HCT116 (cell line): ENCODE results near the gene NFKBIZ. TPM values are rescaled to one million over a fixed set of nuclear protein-coding genes. Genes with fewer than 3 reads are reported as not detected.

Source experiments
- ATAC-seq: fragments of 200-7000 bp; cut with Tn5 transposase; 2 replicates; pipeline ENCODE4 v1.9.1; 2020; ENCODE audit warnings: mild to moderate bottlenecking, moderate library complexity
- BruUV-seq: library from RNA; stranded (reverse); fragments of 400-500 nt; replicated peaks from 2 replicates; lab custom pipeline; 2021; lab: Mats Ljungman, UMichigan
- CTCF ChIA-PET: fragments of 300-600 bp; sonication (Branson Sonifier 250); formaldehyde crosslinking; loops from one replicate; lab custom pipeline; 2021; ENCODE audit warnings: antibody characterized with exemption; lab: Charles Lee
- POLR2A ChIA-PET: fragments of 300-600, 350-600 bp; sonication (Branson Sonifier 250); formaldehyde crosslinking; loops from one replicate; lab custom pipeline; 2021; ENCODE audit warnings: antibody characterized with exemption; lab: Charles Lee
- RAD21 ChIA-PET, 2 experiments: fragments of 300-600 bp; sonication (Branson Sonifier 250); formaldehyde crosslinking; loops; one replicate each; lab custom pipeline; 2023; ENCODE audit warnings: low total read pairs in 2 of 2; ENCODE audit not compliant: uncharacterized antibody in 2 of 2, unreplicated experiment in 2 of 2, low non-redundant PET in 1 of 2; lab: Charles Lee
- DNase-seq: peaks from one replicate; pipeline ENCODE4 v3.0.0-alpha.2; 2010; ENCODE audit warnings: low read depth, low spot score
- H2AFZ ChIP-seq: fragments of 200-600 bp; shearing (Covaris generic), sonication (generic); 2 replicates; pipeline ENCODE4 v1.6.1; 2017; ENCODE audit warnings: low read depth, mixed run types, mixed read lengths, antibody characterized with exemption, low read length; ENCODE audit not compliant: poor library complexity, severe bottlenecking
- H3K27ac ChIP-seq: 2 replicates; pipeline ENCODE4 v1.5.1; 2012; ENCODE audit warnings: low read depth, low read length
- H3K27me3 ChIP-seq: fragments of 200-600 bp; sonication (generic); 2 replicates; pipeline ENCODE4 v1.6.1; 2016; ENCODE audit warnings: mixed run types, low read length, mixed read lengths; ENCODE audit not compliant: insufficient read depth
- H3K36me3 ChIP-seq, 2 experiments: fragments of 200-500 bp in 1 of 2; fragments of 200-600 bp in 1 of 2; sonication (Bioruptor generic) in 1 of 2; sonication (generic) in 1 of 2; 2 replicates each; pipeline versions ENCODE4 v1.5.1 to v1.6.1; 2014 to 2016; ENCODE audit warnings: low read length in 2 of 2, inconsistent platforms in 1 of 2, mixed read lengths in 1 of 2, mixed run types in 1 of 2; ENCODE audit not compliant: insufficient read depth in 2 of 2, control insufficient read depth in 1 of 2
- H3K4me1 ChIP-seq, 2 experiments: fragments of 200-600 bp in 1 of 2; sonication (generic) in 1 of 2; 2 replicates each; pipeline versions ENCODE4 v1.5.1 to v1.6.1; 2012 to 2017; ENCODE audit warnings: low read length in 2 of 2, inconsistent platforms in 1 of 2, mild to moderate bottlenecking in 1 of 2, mixed read lengths in 1 of 2, mixed run types in 1 of 2, moderate library complexity in 1 of 2; ENCODE audit not compliant: insufficient read depth in 2 of 2, control insufficient read depth in 1 of 2
- H3K4me2 ChIP-seq: fragments of 200-600 bp; sonication (generic); 2 replicates; pipeline ENCODE4 v1.6.1; 2017; ENCODE audit warnings: mixed run types, low read length, mixed read lengths
- H3K4me3 ChIP-seq, 2 experiments: fragments of 200-600 bp in 1 of 2; sonication (generic) in 1 of 2; replicated peaks in 1 of 2; 2 replicates each; pipeline ENCODE4 v1.5.1; 2011 to 2016; ENCODE audit warnings: low read length in 2 of 2, control low read depth in 1 of 2, low read depth in 1 of 2, mild to moderate bottlenecking in 1 of 2, mixed read lengths in 1 of 2, mixed run types in 1 of 2
- H3K79me2 ChIP-seq: fragments of 200-600 bp; sonication (generic); 2 replicates; pipeline ENCODE4 v1.6.1; 2017; ENCODE audit warnings: mild to moderate bottlenecking, mixed run types, low read length, moderate library complexity, mixed read lengths; ENCODE audit not compliant: insufficient read depth
- H3K9ac ChIP-seq: fragments of 200-600 bp; sonication (generic); 2 replicates; pipeline ENCODE4 v1.6.1; 2016; ENCODE audit warnings: low read length, mixed read lengths
- H3K9me2 ChIP-seq: fragments of 200-600 bp; sonication (generic), shearing (Covaris generic); 2 replicates; pipeline ENCODE4 v1.6.1; 2017; ENCODE audit warnings: mixed run types, mild to moderate bottlenecking, moderate library complexity; ENCODE audit not compliant: insufficient read depth
- H3K9me3 ChIP-seq, 2 experiments: fragments of 200-500 bp in 1 of 2; fragments of 200-600 bp in 1 of 2; sonication (Bioruptor generic) in 1 of 2; sonication (generic) in 1 of 2; 2 replicates each; pipeline ENCODE4 v1.6.1; 2014 to 2017; ENCODE audit warnings: low read length in 2 of 2, mixed read lengths in 2 of 2, inconsistent platforms in 1 of 2, low read depth in 1 of 2, mild to moderate bottlenecking in 1 of 2, mixed run types in 1 of 2, moderate library complexity in 1 of 2; ENCODE audit not compliant: control insufficient read depth in 1 of 2, insufficient read depth in 1 of 2
- H4K20me1 ChIP-seq: fragments of 200-600 bp; sonication (generic), shearing (Covaris generic); 2 replicates; pipeline ENCODE4 v1.6.1; 2017; ENCODE audit warnings: mixed run types, mild to moderate bottlenecking, moderate library complexity; ENCODE audit not compliant: insufficient read depth
- CEBPB ChIP-seq: IDR thresholded peaks from 2 replicates; pipeline ENCODE4 v1.6.1; 2012; ENCODE audit warnings: low read depth
- EZH2phosphoT487 ChIP-seq: fragments of 200-600 bp; IDR thresholded peaks from 2 replicates; pipeline ENCODE4 v1.6.1; 2018; ENCODE audit warnings: antibody characterized with exemption, borderline replicate concordance
- JUND ChIP-seq: IDR thresholded peaks from 2 replicates; pipeline ENCODE4 v1.6.1; 2012
- POLR2A ChIP-seq: IDR thresholded peaks from 2 replicates; pipeline ENCODE4 v1.7.0; 2011; ENCODE audit warnings: borderline replicate concordance; ENCODE audit not compliant: insufficient read depth, insufficient read length; ENCODE audit errors: extremely low read depth
- POLR2AphosphoS5 ChIP-seq: IDR thresholded peaks from 2 replicates; pipeline ENCODE4 v1.6.1; 2011; ENCODE audit warnings: mild to moderate bottlenecking, low read depth, low read length, moderate library complexity
- RAD21 ChIP-seq: IDR thresholded peaks from 2 replicates; pipeline ENCODE4 v1.6.1; 2012; ENCODE audit warnings: low read depth, mild to moderate bottlenecking
- REST ChIP-seq: IDR thresholded peaks from 2 replicates; pipeline ENCODE4 v1.6.1; 2012; ENCODE audit warnings: low read depth
- SIN3A ChIP-seq: IDR thresholded peaks from 2 replicates; pipeline ENCODE4 v1.6.1; 2012; ENCODE audit warnings: low read depth
- ZFX ChIP-seq: fragments of 450-650 bp; IDR thresholded peaks from 2 replicates; pipeline ENCODE4 v1.6.1; 2017
- ZNF274 ChIP-seq: fragments of 200-500 bp; sonication (Bioruptor generic); IDR thresholded peaks from 2 replicates; pipeline ENCODE4 v1.6.1; 2014; ENCODE audit warnings: mild to moderate bottlenecking, low read depth, low read length, inconsistent platforms
- intact Hi-C: fragments of 100-400 bp; cut with micrococcal nuclease; formaldehyde crosslinking; loops from 2 replicates; pipeline ENCODE4 v1.10.0; 2022
- total RNA-seq: library from RNA; stranded (reverse); gene quantifications from one replicate; pipeline ENCODE4 v1.2.1, GENCODE V29; 2021; ENCODE audit not compliant: unreplicated experiment
- TF ChIP-seq, protein P1 (sequence below): IDR thresholded peaks from 2 replicates; pipeline ENCODE4 v1.6.1; 2011; ENCODE audit warnings: mild to moderate bottlenecking, low read length, moderate library complexity; ENCODE audit not compliant: insufficient replicate concordance; ENCODE audit errors: extremely low read depth
- TF ChIP-seq, protein P2 (sequence below), 3 experiments: fragments of 200-600 bp in 1 of 3; sonication (generic) in 1 of 3; IDR thresholded peaks in 2 of 3; conservative IDR thresholded peaks in 1 of 3; 2 replicates each; pipeline ENCODE4 v1.5.1; 2012 to 2017; ENCODE audit warnings: low read depth in 2 of 3, low read length in 2 of 3, antibody characterized with exemption in 1 of 3, borderline replicate concordance in 1 of 3, control low read depth in 1 of 3, mild to moderate bottlenecking in 1 of 3, mixed read lengths in 1 of 3, mixed run types in 1 of 3, moderate library complexity in 1 of 3; ENCODE audit not compliant: insufficient read depth in 1 of 3

The NFKBIZ gene
- total RNA-seq, 1 experiment from 2014 or later = 12.2 TPM

- ChIA-PET POLR2A (no interaction called here), RAD21 (no interaction called here), CTCF (no interaction called here)
- no peaks in the 10 kb centered on the region for H3K9me2 ChIP-seq
- H3K4me3 ChIP-seq = no peak overlapping the region
- no peak for TF ChIP-seq EZH2phosphoT487
- no peak for TF ChIP-seq ZNF274
- TF ChIP-seq, protein P1, sequence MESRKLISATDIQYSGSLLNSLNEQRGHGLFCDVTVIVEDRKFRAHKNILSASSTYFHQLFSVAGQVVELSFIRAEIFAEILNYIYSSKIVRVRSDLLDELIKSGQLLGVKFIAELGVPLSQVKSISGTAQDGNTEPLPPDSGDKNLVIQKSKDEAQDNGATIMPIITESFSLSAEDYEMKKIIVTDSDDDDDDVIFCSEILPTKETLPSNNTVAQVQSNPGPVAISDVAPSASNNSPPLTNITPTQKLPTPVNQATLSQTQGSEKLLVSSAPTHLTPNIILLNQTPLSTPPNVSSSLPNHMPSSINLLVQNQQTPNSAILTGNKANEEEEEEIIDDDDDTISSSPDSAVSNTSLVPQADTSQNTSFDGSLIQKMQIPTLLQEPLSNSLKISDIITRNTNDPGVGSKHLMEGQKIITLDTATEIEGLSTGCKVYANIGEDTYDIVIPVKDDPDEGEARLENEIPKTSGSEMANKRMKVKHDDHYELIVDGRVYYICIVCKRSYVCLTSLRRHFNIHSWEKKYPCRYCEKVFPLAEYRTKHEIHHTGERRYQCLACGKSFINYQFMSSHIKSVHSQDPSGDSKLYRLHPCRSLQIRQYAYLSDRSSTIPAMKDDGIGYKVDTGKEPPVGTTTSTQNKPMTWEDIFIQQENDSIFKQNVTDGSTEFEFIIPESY = no peak
- no peak for TF ChIP-seq RAD21
- no peak for TF ChIP-seq CEBPB
- TF ChIP-seq POLR2A = no peak
- no peak for TF ChIP-seq REST
- TF ChIP-seq ZFX = no peak
- TF ChIP-seq, protein P2, sequence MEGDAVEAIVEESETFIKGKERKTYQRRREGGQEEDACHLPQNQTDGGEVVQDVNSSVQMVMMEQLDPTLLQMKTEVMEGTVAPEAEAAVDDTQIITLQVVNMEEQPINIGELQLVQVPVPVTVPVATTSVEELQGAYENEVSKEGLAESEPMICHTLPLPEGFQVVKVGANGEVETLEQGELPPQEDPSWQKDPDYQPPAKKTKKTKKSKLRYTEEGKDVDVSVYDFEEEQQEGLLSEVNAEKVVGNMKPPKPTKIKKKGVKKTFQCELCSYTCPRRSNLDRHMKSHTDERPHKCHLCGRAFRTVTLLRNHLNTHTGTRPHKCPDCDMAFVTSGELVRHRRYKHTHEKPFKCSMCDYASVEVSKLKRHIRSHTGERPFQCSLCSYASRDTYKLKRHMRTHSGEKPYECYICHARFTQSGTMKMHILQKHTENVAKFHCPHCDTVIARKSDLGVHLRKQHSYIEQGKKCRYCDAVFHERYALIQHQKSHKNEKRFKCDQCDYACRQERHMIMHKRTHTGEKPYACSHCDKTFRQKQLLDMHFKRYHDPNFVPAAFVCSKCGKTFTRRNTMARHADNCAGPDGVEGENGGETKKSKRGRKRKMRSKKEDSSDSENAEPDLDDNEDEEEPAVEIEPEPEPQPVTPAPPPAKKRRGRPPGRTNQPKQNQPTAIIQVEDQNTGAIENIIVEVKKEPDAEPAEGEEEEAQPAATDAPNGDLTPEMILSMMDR (IDR thresholded peaks at IDR 0.05 in 2 of 3, conservative IDR thresholded peaks at IDR 0.05 in 1 of 3; ENCODE audit: borderline replicate concordance in 1 of 3, insufficient read depth in 1 of 3, low read depth in 2 of 3, low read length in 2 of 3) = no peak
- TF ChIP-seq JUND = no peak
- TF ChIP-seq POLR2AphosphoS5 = no peak
- no peak for TF ChIP-seq SIN3A
- no peak overlapping the region for H3K4me2 ChIP-seq
- H4K20me1 ChIP-seq = no peaks in the 10 kb centered on the region
- no peaks in the 10 kb centered on the region for H3K27me3 ChIP-seq
- no peaks in the 10 kb centered on the region for H3K4me1 ChIP-seq
- intact Hi-C loops = no loop called here
- no peaks in the 10 kb centered on the region for H3K9me3 ChIP-seq
- H3K27ac ChIP-seq = no peak overlapping the region
- BruUV-seq = no TSS peak
- no peaks in the 10 kb centered on the region for H3K36me3 ChIP-seq
- DNase-seq (no peak), ATAC-seq (no peak)
- no peak overlapping the region for H2AFZ ChIP-seq
- H3K9ac ChIP-seq = no peak overlapping the region
- no peaks in the 10 kb centered on the region for H3K79me2 ChIP-seq
Observed at GRCh38 chr3:101878589-101878988, 29.3 kb downstream of the NFKBIZ start.
